Activated CD4-positive, alpha-beta memory T cell treated with anti-CD3 and anti-CD28 coated beads, Interleukin-2, amount 10 ng/mL, durations not matched to agents 7 days and 5 days (primary cell): ENCODE results near the gene CDK7. TPM values are rescaled to one million over a fixed set of nuclear protein-coding genes. Genes with fewer than 3 reads are reported as not detected.

Source experiments
- CTCF ChIA-PET: fragments of 350-600 bp; sonication (Branson Sonifier 250); formaldehyde crosslinking; loops from one replicate; lab custom pipeline; 2021; ENCODE audit warnings: antibody characterized with exemption, inconsistent platforms; lab: Charles Lee
- POLR2A ChIA-PET: fragments of 350-600 bp; sonication (Branson Sonifier 250); formaldehyde crosslinking; loops from one replicate; lab custom pipeline; 2021; ENCODE audit warnings: antibody characterized with exemption; lab: Charles Lee
- DNase-seq: peaks from one replicate; pipeline ENCODE4 v3.0.0-alpha.2; 2020
- H3K27ac Mint-ChIP-seq: one replicate; pipeline ENCODE4 v1.8.0; 2021; ENCODE audit warnings: mild to moderate bottlenecking, mixed read lengths
- H3K27me3 Mint-ChIP-seq: one replicate; pipeline ENCODE4 v1.8.0; 2021; ENCODE audit warnings: mixed read lengths
- H3K36me3 Mint-ChIP-seq: one replicate; pipeline ENCODE4 v1.8.0; 2021; ENCODE audit warnings: low read depth, mixed read lengths
- H3K4me1 Mint-ChIP-seq: one replicate; pipeline ENCODE4 v1.8.0; 2021; ENCODE audit warnings: mixed read lengths
- H3K4me3 Mint-ChIP-seq: one replicate; pipeline ENCODE4 v1.8.0; 2021; ENCODE audit warnings: mild to moderate bottlenecking, mixed read lengths
- H3K9me3 Mint-ChIP-seq: one replicate; pipeline ENCODE4 v1.8.0; 2021; ENCODE audit warnings: mixed read lengths
- total RNA-seq, 2 experiments: library from RNA; stranded (reverse); gene quantifications; one replicate each; pipeline ENCODE4 v1.2.3, GENCODE V29; 2021

Gene CDK7
- total RNA-seq, 2 experiments from 2014 or later: 26.0 to 30.5 TPM

DNA sequence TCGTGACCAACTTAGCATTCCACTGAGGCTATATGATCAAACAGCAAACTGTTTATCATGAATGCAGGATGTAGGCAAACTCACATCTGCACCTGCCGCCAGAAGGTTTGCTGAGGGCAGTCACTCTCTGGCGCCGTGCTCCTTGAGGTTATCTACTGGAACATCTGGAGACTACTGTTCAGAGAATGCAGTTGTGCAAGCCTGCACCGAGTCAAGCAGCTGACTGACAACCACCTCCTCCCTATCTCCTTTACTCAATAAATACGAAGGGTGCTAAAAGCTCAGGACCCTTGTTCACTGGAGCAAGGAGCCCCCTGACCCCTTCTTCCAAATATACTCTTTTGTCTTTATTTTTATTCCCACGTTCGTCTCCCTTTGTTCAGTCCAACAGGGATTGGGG, 70.8 kb downstream of the CDK7 start:
- Mint-ChIP-seq H3K9me3 (peaks cover 22% of the 10 kb centered on the region), H3K27ac (no peak overlapping the region), H3K36me3 (peaks cover 49% of the 10 kb centered on the region), H3K4me3 (no peak overlapping the region), H3K4me1 (no peaks in the 10 kb centered on the region), H3K27me3 (no peaks in the 10 kb centered on the region)
- no peak for DNase-seq
- ChIA-PET CTCF (no interaction called here), POLR2A (no interaction called here)

DNA sequence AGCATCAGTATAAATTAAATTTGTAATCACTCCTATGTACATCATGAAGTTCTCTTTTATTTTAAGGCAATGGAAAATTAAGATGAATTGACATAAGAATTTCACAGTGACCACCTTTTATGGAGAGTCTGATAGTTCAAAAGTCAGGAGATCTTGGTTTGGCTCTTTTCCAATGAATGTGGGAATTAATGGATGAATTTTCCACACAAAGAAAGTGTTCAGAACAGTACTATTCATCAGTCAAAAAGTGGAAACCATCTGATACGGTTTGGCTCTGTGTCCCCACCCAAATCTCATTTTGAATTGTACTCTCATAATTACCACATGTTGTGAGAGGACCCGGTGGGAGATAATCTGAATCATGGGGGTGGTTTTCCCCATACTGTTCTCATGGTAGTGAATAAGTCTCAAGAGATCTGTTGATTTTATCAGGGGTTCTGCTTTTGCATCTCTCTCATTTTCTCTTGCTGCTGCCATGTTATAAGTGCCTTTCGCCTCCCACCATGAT, 73.4 kb downstream of the CDK7 start:
- CTCF ChIA-PET: no interaction called here
- Mint-ChIP-seq H3K4me3 (no peak overlapping the region), H3K27me3 (no peaks in the 10 kb centered on the region), H3K36me3 (peaks cover 62% of the 10 kb centered on the region), H3K9me3 (peaks cover 24% of the 10 kb centered on the region), H3K4me1 (no peaks in the 10 kb centered on the region), H3K27ac (no peak overlapping the region)
- no peak for DNase-seq
- POLR2A ChIA-PET: no interaction called here

DNA sequence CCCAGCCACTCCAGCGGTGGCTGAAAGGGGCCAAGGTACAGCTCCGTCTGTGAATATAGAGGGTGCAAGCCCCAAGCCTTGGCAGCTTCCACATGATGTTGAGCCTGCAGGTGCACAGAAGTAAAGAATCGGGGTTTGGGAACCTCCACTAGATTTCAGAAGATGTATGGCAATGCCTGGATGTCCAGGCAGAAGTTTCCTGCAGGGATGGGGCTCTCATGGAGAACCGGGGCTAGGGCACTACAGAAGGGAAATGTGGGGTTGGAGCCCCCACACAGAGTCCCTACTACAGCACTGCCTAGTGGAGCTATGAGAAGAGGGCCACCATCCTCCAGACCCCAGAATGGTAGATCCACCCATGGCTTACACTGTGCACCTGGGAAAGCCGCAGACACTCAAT, 74.7 kb downstream of the CDK7 start:
- ChIA-PET CTCF (no interaction called here), POLR2A (no interaction called here)
- H3K4me1 Mint-ChIP-seq: no peaks in the 10 kb centered on the region
- DNase-seq: no peak
- H3K9me3 Mint-ChIP-seq: peaks cover 24% of the 10 kb centered on the region
- H3K27ac Mint-ChIP-seq: no peak overlapping the region
- no peaks in the 10 kb centered on the region for H3K27me3 Mint-ChIP-seq
- H3K36me3 Mint-ChIP-seq: peaks cover 67% of the 10 kb centered on the region
- no peak overlapping the region for H3K4me3 Mint-ChIP-seq

- Mint-ChIP-seq H3K4me1 (no peaks in the 10 kb centered on the region), H3K9me3 (peaks cover 21% of the 10 kb centered on the region), H3K36me3 (peaks cover 50% of the 10 kb centered on the region), H3K4me3 (no peak overlapping the region), H3K27me3 (no peaks in the 10 kb centered on the region), H3K27ac (no peak overlapping the region)
- DNase-seq: no peak
- POLR2A ChIA-PET: no interaction called here
- CTCF ChIA-PET: interaction anchor here (1.4 kb wide), 1 partner anchor 22 kb away, joined by 4 read pairs; no protein-coding TSS in a partner anchor
Observed at GRCh38 chr5:69312459-69313160, 77.9 kb downstream of the CDK7 start.

- Mint-ChIP-seq H3K9me3 (peaks cover 20% of the 10 kb centered on the region), H3K4me1 (no peaks in the 10 kb centered on the region)
Observed at GRCh38 chr5:69313428-69313827, 78.7 kb downstream of the CDK7 start.

DNA sequence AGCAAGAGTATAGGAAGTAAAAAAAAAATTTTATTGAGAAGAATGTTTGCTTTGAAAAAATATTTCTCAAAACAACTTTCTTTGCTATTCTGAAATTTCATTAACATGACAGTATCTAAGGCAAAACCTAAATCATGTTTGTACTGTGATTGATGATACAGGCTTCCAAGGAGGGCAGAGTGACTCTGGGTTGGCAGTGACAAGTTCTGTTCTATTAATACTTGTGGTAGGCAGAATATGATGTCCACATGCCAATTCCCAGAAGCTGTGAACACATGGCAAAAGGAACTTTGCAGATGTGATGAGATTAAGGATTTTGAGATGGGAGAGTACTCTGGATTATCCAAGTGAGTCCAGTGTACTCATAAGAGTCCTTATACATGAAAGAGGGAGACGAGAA, 81.3 kb downstream of the CDK7 start:
- CTCF ChIA-PET: interaction anchor here (1.2 kb wide), 1 partner anchor 18 kb away, joined by 3 read pairs; no protein-coding TSS in a partner anchor
- H3K9me3 Mint-ChIP-seq: peaks cover 1% of the 10 kb centered on the region
- DNase-seq: no peak
- POLR2A ChIA-PET: no interaction called here
- no peak overlapping the region for H3K27ac Mint-ChIP-seq
- no peak overlapping the region for H3K4me3 Mint-ChIP-seq
- H3K27me3 Mint-ChIP-seq: no peaks in the 10 kb centered on the region
- no peaks in the 10 kb centered on the region for H3K4me1 Mint-ChIP-seq
- peaks cover 27% of the 10 kb centered on the region for H3K36me3 Mint-ChIP-seq

More at GRCh38 chr5:69313428-69313827, 78.7 kb downstream of the CDK7 start:
- no peaks in the 10 kb centered on the region for H3K27me3 Mint-ChIP-seq
- peaks cover 42% of the 10 kb centered on the region for H3K36me3 Mint-ChIP-seq
- no peak overlapping the region for H3K27ac Mint-ChIP-seq
- ChIA-PET POLR2A (no interaction called here), CTCF (interaction anchor here (1.4 kb wide), 1 partner anchor 21 kb away, joined by 4 read pairs; no protein-coding TSS in a partner anchor)
- H3K4me3 Mint-ChIP-seq: no peak overlapping the region
- no peak for DNase-seq

DNA sequence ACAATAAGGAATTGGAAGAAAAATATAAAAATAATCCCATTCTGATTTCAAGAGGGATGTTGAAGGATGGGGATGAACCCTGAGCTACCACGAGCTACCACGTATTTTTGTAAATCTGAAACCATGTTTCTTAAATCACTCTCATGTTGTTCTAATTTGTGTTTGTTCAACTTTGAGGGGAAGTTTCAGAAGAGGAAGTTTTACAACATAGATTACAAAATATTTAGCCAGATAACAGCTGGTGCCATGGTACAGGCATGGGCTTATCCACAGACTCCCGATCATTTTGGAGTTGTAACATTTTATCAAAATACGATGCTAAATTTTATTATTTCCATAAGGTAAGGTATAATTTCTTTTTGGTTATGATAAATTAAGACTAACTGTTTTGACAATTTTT, 82.7 kb downstream of the CDK7 start:
- no peak overlapping the region for H3K27ac Mint-ChIP-seq
- CTCF ChIA-PET: interaction anchor here (0.6 to 1.6 kb wide), 2 partner anchors 17 to 51 kb away, joined by 3 read pairs; no protein-coding TSS in a partner anchor
- H3K27me3 Mint-ChIP-seq: no peaks in the 10 kb centered on the region
- peaks cover 21% of the 10 kb centered on the region for H3K36me3 Mint-ChIP-seq
- H3K9me3 Mint-ChIP-seq: no peaks in the 10 kb centered on the region
- no peak for DNase-seq
- POLR2A ChIA-PET: no interaction called here
- no peaks in the 10 kb centered on the region for H3K4me1 Mint-ChIP-seq
- H3K4me3 Mint-ChIP-seq: no peak overlapping the region

- Mint-ChIP-seq H3K36me3 (no peaks in the 10 kb centered on the region), H3K27ac (no peak overlapping the region), H3K4me1 (peaks cover 2% of the 10 kb centered on the region), H3K9me3 (no peaks in the 10 kb centered on the region), H3K4me3 (no peak overlapping the region), H3K27me3 (no peaks in the 10 kb centered on the region)
- no peak for DNase-seq
- ChIA-PET CTCF (no interaction called here), POLR2A (no interaction called here)
Observed at GRCh38 chr5:69326365-69326764, 91.7 kb downstream of the CDK7 start.

Other genes with a start within 250 kb of the CDK7 start
- 10 to 100 TPM; 34.2 to 43.1 TPM for gene SLC30A5, start 140.9 kb upstream of the CDK7 start, total RNA-seq
- gene CCNB1, start 67.7 kb upstream of the CDK7 start, total RNA-seq: 100 to 1,000 TPM; 162 to 175 TPM
- 10 to 100 TPM; 41.8 to 44.1 TPM for gene CENPH, start 45.3 kb upstream of the CDK7 start, total RNA-seq
- 10 to 100 TPM in 1 of 2 experiments, 1 to 10 TPM in 1; 8.8 to 10.4 TPM for gene CCDC125, start 97.9 kb downstream of the CDK7 start, total RNA-seq
- 10 to 100 TPM; 30.9 to 31.2 TPM for gene AK6, start 134.6 kb downstream of the CDK7 start, total RNA-seq
- 10 to 100 TPM; 46.8 to 47.2 TPM for gene TAF9, start 134.6 kb downstream of the CDK7 start, total RNA-seq
- 10 to 100 TPM; 26.2 to 26.7 TPM for gene RAD17, start 134.9 kb downstream of the CDK7 start, total RNA-seq
- gene MARVELD2, start 180.2 kb downstream of the CDK7 start, total RNA-seq: under 1 TPM; 0.18 to 0.23 TPM